HG03439 (cell line): ENCODE results near the gene PCSK7.
"Not testable (repeated sequence)": the region's sequence is repeated elsewhere in the genome, so short reads cannot be mapped to it uniquely, and the experiment has no call there.

Experiments
- ATAC-seq: cut with Tn5 transposase; IDR thresholded peaks from one replicate; pipeline ENCODE4 v1.9.1; 2021; ENCODE audit warnings: mild to moderate bottlenecking, moderate library complexity; ENCODE audit not compliant: unreplicated experiment

The PCSK7 gene

DNA sequence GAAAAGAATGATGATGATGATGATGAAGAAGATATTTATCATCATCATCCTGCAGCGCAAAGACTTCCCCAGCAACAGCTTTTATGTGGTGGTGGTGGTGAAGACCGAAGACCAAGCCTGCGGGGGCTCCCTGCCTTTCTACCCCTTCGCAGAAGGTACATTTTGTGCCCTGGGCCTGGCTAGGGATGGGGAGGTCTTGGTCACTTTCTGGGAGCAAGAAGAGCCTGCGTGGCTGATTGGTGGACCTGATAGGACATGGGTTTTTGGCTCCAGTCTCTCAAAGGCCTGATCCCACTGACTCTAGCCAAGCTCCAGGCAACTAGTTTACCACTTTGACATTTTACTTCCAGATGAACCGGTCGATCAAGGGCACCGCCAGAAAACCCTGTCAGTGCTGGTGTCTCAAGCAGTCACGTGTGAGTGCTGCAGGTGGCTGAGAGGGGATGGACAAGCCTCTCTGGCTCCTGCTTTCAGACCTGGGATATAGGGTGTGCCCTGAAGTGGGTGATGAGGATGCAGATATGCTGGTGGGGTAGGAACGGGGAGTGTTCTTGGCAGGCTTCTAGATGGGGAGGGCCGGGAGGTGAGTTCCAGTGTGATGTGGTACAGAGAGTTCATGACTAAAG is 48.0 kb downstream of the PCSK7 start:
- no peak for ATAC-seq

DNA sequence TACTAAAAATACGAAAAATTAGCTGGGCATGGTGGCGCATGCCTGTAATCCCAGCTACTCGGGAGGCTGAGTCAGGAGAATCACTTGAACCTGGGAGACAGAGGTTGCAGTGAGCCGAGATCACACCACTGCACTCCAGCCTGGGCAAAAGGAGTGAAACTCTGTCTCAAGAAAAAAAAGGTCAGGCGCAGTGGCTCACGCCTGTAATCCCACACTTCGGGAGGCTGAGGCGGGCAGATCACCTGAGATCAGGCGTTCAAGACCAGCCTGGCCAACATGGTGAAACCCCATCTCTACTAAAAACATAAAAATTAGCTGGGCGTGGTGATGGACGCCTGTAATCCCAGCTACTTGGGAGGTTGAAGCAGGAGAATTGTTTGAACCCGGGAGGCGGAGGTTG is 48.7 kb downstream of the PCSK7 start:
- not testable (repeated sequence) for ATAC-seq

DNA sequence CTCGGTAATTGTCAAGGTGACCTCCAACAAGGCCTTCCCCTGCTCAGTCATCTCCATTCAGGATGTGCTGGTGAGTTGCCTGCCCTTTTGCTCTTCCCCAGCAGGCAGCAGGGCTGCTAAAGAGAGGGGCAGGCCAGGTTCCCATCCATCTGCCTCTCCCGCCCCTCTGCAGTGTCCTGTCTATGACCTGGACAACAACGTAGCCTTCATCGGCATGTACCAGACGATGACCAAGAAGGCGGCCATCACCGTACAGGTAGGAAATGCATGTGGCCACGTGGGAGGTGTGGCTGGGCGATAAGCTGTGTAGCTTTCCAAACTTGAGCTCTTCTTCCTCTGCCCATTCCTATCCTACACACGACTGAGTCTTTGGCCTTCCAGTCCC is 49.3 kb downstream of the PCSK7 start:
- ATAC-seq = no peak

DNA sequence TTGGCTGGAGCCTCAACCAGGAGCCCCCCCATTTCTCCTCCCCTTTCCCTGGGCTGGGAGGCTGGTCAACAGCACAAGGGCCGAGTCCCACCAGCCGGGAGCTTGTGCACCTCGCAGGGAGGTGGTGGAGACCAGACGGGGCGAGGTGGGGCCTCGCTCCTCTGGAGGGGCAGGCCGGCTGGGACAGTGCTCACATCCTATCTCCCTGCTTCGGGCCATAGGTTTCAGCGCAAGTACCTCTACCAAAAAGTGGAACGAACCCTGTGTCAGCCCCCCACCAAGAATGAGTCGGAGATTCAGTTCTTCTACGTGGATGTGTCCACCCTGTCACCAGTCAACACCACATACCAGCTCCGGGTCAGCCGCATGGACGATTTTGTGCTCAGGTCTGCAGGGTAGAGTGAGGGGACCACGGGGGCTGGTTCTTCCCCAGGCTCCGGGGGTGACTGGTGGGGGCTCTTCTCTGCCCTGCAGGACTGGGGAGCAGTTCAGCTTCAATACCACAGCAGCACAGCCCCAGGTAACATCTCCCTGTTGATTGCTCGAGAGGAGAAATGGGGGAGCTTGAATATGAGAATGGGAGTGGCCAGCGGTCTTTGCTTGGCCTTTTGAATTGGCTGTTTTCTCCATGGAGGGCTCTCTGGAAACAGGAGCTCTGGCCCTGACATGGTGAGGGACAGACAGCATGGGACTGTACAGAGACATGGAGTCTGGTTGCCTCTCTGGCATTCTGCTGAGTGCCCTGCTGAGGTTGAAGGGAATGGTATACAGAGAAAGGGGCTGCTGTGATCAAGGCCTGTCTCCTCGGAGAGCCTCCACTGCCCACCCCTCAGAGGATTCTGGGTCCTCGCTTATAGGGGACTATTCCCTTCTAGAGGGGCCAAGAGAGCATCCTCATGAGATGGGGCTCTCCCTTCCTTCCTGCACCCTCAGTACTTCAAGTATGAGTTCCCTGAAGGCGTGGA is 50.0 kb downstream of the PCSK7 start:
- no peak for ATAC-seq

DNA sequence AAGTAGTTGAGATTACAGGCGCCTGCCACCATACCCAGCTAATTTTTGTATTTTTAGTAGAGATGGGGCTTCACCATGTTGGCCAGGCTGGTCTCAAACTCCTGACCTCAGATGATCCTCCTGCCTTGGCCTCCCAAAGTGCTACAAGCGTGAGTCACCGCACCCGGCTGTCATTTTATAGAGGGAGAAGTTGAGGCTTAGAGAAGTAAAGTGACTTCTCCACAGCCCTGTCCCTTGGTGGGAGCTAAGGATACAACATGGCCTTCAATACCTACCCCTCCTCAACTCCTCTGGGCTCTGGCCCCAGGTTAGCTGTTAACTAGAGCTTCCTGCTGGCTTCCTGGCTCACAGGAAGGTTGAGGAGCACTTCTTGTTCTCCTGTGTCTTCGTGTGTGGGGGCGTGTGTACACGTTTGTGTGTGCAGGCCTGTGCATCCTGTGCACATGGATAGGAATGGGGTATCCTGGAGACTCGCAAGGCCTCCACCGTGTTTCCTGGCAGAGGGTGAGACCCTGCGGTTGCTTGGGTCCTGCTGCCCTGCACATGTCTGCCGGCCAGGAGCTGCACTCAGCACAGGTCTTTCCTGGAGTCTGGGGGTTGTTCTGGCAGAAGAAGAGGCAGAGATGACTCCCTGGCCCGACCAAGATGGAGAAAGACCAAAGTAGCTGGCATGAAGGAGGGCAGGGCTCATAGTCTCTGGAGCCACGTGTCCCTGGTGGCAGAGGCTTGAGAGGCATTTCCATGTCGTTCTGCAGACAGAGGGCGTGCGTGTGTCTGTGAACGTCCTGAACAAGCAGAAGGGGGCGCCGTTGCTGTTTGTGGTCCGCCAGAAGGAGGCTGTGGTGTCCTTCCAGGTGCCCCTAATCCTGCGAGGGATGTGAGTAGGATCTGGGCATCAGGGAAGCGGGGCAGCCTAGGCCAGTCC is 51.0 kb downstream of the PCSK7 start:
- ATAC-seq = no peak

DNA sequence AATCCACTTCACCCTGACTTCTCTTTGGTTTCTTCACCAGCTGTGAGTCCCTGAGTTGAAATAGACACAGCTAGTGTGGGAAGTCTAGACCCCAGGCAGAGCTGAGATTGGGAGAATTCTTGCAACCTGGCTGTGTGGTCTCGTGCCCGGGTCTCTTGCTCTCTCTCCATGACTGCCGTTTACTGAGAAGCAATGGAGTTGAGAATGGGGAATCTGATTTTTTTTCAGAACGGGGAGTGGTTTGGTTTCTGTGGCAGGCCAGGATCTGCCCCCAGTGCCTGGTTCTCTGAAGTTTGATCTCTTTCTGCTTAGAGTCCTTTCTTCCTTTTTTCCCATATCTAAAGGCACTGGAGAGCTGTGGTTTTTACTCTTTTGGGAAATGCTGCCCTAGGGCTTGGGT is 51.9 kb downstream of the PCSK7 start:
- no peak for ATAC-seq

DNA sequence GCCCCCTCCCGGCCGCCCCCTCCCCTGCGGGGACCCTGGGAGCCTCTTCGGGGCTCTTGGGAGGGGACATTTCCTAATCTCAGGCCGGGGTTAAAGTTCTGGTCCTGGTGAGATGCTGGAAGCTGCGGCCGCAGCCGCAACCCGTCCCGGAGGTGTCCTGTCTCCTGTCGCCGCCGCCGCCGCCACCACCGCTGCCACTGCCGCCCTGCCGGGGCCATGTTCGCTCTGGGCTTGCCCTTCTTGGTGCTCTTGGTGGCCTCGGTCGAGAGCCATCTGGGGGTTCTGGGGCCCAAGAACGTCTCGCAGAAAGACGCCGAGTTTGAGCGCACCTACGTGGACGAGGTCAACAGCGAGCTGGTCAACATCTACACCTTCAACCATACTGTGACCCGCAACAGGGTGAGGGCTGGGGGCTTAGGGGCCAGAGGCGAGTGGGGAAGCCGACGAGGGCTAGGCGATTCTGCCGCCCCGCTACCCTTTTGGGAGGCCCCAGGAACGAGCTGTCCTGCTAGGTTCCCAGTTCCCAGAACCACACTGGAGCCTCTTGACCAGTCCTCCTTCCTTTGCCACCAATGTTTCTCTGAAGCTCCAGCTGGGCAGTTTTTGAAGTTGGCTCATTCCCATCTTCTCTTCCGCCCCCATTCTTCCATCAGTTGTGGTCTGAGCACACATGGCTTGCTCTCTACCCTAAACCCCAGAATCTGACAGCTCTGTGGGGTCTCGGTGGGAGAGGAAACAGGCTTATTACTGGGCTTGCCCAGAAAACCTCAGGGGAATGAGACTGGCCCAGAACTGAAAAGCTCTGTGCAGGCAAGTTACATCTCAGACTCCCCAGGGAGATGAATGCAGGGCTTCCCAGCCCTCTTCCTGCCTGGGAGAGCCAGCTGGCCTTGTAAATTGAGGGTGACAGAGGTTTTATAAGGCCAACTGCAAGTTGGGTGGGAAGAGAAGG is 52.5 kb downstream of the PCSK7 start:
- peak; percentile 34 for ATAC-seq

DNA sequence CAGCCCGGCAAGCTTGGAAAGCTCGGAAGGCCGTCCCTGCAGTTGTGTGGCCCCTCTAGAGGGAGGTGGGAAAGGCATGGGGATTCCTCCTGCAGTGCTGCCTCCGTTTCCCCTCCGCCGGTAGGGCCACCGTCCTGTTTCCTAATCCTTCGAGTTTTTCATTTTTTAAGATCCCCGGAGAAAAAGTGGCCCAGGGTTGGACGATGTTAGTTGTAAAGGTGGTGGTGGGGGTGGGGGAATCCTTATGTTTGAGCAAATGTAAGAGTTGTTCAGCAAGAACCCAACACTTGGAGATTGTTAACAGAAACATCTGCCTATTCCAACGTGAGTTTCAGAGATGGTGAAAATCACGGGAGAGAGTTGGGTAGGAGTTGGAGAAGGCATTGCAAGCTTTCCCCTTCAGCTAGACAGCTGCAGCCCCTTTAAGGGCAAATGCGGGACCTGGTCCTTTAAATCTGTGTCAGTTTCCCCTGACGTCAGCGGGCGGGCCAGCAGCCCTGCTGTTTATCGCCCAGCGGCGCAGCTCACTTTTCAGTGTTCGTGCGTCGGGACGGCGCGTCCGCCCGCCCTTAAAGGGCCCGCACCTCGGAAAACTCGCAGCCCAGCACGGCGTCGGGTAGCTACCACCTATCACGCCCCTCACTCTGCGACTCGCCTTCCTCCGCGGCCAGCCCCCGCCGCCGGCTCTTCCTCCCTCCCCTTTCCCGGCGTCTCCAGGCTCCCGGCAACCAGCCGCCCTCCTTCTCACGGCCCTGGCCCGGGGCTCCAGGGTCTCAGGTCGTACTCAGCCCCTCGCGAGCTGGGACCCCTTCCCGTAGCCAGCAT is 53.5 kb downstream of the PCSK7 start, which contains the start of gene SIDT2:
SIDT2 (plus strand) TSS at position 534 of the 825 bp plus-strand sequence. CDS start 521 bp downstream, outside the sequence.
- ATAC-seq = peak; percentile 85

DNA sequence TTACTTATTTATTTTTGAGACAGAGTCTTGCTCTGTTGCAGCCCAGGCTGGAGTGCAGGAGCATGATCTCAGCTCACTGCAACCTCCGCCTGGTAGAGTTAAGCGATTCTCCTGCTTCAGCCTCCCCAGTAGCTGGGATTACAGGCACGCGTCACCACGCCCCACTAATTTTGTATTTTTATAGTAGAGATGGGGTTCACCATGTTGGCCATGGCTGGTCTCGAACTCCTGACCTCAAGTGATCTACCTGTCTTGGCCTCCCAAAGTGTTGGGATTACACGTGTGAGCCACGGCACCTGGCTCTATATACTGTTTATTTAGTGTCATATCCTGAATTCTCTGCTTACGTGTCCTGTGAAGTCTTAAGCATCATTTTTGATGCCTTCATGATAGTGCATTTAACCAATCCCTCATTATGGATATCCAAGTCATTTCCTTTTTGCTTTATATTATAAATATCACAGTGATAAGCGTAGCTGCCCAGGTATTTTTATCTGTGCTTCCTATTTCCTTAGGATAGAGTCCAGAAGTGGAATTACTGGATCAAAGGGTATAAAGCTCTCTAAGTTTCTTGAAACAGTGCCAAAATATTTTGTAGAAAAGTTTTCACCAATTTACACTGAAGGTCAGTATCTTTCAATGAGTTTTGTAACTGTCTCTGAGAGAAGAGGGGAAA is 54.2 kb downstream of the PCSK7 start:
- no peak for ATAC-seq

DNA sequence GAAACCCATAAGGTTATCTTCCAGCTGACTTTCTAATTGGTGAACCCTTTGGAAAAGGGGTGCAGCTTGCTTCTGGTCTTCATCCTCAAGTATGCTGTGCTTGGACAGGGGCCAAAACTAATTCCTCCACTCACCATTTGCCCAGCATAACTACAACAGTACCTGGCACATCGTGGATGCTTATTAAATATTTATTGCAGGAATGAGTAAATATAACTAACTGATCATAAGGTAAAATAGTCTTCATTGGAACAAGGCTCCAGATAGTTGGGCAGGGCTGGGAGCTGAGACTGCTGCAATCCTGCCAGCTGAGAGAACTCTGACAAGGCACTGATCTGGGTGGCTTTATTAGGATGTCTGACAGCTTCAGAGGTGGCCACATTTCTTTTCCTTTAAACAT is 55.7 kb downstream of the PCSK7 start:
- ATAC-seq = no peak

DNA sequence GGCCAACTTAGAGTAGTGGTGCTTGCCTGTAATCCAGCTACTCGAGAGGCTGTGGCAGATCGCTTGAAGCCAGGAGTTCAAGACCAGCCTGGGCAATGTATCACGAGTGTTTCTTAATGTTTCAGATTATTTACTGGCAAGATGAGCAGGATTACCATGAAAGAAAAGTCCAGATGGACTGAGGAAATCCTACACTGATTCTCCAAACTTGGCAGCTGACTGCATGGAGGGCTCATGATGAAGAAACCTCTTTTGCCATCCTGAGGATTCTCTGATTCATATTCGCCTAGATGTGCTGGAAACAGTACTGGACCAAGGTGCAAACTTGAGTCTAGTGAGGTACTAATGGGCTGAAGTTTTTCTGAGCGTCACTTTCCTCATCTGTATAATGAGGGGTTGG is 56.1 kb downstream of the PCSK7 start:
- no peak for ATAC-seq

DNA sequence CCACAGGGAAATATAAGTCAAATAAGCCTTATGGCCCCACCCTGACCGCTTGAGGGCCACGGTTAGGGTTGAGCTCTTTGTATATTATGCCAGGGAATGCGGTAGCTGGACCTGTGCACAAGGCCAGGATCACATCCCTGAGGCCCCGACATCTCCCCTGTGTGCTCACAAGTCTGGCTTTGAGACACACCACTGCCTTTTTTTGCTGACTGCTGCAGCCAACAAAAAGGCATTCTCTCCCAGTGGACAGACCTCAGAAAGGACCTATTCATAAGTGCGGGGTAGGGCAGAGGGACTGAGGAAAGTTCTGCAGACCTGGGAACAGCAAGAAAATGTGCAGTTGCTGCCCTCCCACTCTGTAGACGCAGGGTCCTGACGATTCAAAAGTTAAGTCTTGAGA is 56.8 kb downstream of the PCSK7 start:
- ATAC-seq = no peak

DNA sequence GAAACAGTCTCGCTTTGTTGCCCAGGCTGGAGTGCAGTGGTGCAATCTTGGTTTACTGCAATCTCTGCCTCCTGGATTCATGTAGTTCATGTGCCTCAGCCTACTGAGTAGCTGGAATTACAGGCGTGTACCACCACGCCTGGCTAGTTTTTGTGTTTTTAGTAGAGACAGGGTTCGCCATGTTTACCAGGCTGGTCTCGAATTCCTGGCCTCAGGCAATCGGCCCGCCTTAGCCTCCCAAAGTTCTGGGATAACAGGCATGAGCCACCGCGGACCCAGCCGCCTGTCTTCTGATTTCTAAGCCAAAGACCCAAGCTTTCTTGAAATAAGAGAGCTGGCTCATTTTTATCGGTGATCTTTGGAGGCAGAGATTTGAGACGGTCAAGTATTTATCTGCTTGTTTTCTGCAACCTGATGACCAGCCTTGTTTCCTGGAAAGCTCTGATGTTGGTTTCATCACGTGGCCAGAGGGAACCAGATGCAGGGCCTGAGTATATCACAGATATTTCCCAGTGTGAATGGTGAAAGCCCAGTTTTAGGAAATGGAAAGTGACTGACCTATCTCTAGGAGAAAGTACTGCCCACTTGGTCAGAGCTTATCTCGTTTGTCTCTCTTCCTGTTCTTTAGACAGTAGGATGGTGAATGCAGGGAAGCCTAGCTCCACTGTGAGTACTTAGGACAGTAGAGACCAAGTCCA is 59.0 kb downstream of the PCSK7 start:
- ATAC-seq = no peak

DNA sequence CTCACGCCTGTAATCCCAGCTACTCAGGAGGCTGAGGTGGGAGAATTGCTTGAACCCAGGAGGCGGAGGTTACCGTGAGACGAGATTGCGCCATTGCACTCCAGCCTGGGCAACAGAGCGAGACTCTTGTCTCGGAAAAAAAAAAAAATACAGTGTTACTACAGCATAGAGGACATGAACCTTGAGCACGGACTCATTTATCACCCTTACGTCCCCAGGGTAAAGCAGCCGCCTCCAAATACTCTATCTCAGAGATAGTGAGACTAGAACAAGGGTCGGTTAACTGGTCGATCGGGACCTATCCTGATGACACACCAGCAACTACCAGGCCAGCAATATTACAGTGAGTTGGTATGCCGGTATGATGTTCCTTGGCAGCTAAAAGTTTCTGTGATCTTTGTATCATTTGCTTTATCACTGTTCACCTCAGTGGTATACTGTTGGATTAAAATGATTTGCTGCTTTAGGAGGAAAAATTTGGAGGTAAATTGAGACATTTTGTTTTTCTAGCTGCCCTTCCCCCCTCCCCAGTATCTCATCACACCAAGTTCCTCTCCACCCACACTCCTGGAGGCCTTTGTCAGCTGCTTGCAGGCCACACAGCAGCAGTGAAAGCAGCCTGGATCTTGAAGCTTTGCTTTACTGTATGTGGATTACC is 60.3 kb downstream of the PCSK7 start:
- ATAC-seq = no peak

DNA sequence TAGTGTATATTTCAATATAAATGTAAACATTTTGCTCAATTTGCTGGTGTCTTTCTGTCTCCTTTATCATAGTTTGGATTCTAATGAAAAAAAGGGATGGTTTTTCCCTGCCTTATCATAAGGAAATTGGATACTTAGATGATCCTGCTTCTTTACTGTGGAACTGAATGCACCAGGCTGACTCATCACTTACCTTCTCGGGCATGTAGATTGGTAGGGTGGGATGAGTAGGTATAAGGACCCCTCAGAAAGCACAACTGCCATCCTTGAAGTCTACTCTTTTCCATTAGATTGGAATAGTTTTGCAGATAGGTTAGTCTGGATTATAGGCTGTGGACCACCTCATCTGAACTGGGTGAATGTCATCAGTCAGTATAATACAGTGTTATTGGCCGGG is 60.9 kb downstream of the PCSK7 start:
- no peak for ATAC-seq

DNA sequence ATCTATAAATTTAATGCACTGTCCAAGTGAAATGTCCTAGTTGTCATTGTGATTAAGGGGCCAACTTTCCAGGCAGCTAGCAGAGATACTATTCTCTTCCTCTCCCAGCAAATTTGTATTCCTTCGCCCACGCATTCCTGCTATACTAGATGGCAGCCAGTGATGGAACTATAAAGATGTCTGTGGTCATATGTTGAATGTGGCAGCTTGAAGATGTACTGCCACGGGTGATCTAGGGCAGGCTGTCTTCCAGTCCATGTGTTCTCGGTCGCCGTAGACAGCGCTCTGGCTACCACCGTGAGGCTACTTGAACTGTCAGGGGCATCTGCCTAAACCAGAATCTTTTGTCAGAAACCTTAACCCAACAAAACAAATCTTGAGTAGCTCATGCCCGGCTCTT is 61.7 kb downstream of the PCSK7 start:
- no peak for ATAC-seq

DNA sequence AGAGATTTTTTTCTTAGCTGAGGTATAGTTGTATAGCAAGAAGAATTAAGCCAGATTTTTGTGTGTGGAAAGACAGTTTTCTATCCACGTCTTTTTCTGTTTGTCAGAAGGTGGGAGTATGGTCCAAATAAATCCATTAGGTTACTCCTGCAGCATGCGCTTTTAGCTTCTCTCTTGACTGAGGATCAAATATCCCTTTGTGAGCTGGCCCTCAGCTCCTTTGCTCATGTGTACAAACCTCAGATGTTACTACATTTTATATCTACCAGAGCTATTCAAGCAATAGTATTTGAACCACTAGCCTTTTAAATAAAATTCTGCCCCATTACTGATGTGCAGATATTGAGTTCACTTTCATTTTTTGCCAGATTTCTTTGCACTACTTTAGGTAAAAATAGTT is 62.1 kb downstream of the PCSK7 start:
- ATAC-seq = no peak

DNA sequence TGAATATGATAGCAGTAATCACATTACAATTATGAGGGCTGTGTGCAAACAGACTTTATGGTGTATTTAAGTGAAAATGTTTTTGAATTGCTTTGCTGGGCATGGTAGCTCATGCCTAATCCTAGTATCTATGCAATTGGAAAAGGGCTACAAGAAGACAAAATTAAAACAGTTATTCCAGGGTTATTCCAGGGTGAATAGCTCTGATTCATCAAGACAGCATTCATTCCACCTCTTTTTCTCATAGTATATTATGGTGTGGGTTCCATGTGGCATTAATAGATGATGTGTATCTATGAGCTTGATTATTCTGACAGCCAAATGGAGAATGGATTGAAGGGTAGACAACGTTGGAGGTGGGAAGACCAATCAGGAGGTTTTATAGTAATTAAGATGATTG is 65.4 kb downstream of the PCSK7 start:
- no peak for ATAC-seq
